GM12874 (cell line): ENCODE measurements around the gene PDXDC1.

Source experiments
- TF ChIP-seq, protein P1 (sequence below): IDR thresholded peaks from 2 replicates; pipeline ENCODE4 v1.5.1; 2011; ENCODE audit warnings: low read depth, mild to moderate bottlenecking, control low read depth, low read length, moderate library complexity; ENCODE audit not compliant: insufficient read depth

The PDXDC1 gene

DNA sequence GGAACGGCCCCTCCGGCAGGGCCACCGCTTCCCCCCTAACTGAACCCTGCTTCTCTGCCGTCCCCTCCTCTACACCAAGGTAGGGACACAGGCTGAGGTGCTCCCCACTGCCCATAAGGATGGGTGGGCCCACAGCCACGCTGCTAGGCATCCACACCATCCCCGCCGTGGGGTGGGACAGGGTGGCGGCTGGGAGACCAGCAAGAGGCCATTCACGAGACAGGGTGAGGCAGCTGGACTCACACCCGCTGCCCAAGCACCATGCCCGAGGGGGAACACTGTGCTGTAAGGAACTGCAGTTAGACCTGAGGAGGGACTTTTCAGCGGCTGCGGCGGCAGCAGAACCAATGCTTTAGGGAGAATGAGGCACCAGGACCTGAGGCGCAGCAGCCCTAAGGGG lies 166.8 kb downstream of the PDXDC1 start:
- TF ChIP-seq, protein P1, sequence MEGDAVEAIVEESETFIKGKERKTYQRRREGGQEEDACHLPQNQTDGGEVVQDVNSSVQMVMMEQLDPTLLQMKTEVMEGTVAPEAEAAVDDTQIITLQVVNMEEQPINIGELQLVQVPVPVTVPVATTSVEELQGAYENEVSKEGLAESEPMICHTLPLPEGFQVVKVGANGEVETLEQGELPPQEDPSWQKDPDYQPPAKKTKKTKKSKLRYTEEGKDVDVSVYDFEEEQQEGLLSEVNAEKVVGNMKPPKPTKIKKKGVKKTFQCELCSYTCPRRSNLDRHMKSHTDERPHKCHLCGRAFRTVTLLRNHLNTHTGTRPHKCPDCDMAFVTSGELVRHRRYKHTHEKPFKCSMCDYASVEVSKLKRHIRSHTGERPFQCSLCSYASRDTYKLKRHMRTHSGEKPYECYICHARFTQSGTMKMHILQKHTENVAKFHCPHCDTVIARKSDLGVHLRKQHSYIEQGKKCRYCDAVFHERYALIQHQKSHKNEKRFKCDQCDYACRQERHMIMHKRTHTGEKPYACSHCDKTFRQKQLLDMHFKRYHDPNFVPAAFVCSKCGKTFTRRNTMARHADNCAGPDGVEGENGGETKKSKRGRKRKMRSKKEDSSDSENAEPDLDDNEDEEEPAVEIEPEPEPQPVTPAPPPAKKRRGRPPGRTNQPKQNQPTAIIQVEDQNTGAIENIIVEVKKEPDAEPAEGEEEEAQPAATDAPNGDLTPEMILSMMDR, result no peak
